GM10847 (cell line): ENCODE results near the gene TLE2.

Experiments
- POLR2A ChIP-seq: IDR thresholded peaks from 2 replicates; pipeline ENCODE4 v1.6.1; 2011; ENCODE audit not compliant: insufficient read length; ENCODE audit errors: extremely low read depth

TLE2 gene

DNA sequence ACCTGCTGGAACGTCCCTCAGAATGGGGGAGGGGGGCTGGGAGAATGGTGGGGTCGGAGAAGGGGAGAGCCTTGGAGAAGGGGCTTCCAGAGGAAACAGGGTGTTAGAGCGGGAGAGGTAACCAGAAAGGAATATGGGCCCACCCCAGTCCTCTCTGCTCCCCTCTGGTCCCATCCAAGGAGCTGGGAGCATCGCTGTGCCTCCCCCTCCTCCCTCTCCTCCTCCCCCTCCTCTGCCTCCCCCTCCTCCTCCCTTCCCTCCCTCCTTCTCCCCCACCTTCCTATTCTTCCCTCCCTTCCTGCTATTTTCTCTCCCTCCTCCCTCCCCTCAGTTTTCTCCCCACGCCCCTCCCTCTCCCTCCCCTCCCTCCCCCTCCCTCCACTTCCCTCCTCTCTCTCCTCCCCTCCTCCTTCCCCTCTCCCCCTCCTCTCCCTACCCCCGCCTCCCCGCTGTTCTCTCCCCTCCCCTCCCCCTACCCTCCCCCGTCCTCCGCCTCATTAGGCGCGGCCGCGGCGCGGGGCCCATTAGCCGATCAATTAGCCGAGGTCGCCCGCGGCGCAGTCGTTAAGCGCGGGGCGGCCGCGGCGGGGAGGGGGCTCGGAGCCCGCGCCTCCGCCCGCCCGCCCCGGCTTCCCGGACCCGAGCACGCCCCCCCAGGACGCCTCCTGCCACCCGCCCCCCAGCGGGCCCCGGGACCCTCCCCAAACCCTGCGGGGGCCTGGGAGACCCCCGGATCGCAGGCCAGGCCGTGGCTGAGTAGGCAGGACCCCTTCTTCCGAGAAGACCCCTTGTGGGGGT is 17.8 kb upstream of the TLE2 start:
- no peak for TF ChIP-seq POLR2A

DNA sequence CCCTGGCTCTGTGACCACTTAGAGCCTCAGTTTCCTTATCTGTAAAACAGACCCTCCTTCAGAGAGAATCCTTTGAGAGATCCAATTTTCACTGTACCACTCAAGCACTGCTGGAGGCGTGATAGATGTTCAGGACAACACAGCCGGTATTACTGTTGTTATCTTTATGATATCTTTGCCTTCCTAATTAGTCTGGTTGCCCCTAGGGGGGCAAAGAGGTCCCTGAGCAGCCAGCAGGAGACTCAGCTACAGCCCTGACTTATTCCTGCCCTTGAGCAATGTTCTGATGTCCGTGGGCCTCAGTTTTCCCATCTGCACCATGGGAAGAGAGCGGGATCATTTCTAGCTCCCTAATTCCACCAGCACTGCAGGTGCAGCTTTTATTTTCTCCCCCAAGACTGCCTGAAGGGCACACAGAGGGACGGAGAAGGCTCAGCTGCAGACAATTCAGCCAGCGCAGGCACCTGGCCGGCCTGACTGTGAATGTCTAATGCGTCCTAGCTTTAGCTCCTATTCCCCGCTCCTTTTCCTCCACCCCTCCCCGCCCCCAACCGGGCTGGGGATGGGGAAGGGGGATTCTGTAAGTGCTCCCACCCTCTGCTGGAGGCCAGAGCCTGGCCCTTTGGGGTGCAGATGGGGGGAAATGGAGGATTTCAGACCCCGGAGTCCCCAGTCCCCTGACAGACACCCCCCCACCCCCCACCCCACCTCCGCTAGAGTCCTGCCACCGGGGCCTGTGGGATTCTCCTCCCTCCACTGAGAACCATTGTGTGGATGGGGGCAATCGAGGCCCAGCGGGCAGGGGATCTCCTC is 17.0 kb upstream of the TLE2 start:
- TF ChIP-seq POLR2A: no peak

DNA sequence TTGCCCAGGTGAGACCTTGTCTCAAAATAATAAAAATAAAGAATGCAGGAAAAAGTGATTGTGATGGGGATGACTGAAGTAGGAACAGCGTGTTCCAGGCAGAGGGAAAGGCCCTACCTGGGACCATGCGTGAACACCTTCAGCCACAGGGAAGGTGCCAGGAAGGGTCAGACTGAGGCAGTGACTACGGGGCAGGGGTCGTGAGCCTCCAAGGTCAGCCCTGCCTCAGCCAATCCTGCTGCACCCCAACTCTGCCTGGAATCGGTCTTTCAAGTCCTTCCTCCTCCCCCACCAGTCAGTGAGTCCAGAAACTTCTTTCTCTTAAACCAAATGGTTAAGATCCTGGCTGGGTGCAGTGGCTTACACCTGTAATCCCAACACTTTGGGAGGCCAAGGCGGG is 16.1 kb upstream of the TLE2 start:
- TF ChIP-seq POLR2A: no peak

DNA sequence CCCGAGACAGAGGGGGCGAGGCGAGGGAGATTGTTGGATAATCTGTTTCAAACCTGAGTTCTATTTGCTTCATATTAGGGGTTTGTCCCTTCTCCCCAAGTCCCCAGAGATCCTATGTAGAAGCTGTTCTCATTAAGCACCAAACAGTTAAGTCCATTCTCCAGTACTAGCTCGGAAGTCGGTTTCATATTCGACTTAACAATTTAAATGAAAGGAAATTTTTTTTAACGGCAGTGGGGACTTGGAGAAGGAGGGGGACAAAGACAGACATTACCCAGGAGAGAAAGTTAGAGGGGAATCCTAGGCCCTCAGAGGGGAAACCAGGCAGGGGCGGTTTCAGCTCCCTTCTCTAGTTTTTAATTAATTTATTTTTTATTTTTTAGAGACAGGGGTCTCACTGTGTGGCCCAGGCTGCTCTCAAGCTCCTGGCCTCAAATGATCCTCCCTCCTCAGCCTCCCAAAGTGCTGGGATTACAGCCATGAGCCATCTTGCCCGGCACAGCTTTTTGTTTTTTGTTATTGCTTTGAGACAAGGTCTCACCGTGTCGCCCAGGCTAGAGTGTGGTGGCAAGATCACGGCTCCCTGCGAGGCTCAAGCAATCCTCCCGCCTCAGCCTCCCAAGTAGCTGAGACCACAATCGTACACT is 13.7 kb upstream of the TLE2 start:
- TF ChIP-seq POLR2A: no peak

GRCh38 chr19:3041761-3042620 is 12.9 kb upstream of the TLE2 start:
- no peak for TF ChIP-seq POLR2A

GRCh38 chr19:3041327-3041726 is 12.2 kb upstream of the TLE2 start:
- TF ChIP-seq POLR2A: no peak

DNA sequence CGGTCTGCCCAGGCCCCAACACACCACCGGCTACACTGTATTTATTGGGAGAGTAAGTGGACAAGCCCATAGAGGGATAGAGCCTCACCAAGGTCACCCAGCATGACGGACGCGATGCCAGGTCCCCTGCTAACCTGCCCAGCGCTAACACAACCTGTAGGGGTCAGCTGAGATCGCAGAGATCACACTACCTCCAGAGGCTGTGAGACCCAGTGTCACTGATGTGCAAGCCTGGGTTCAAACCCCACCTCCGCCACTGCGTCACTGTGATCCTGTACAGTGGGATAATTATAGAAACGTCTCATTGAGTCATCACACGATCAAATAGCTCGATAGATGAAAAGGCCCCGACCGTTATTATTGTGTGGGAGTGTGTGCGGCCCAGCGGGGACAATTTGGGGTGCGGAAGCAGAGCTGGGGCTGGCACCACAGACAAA is 10.6 kb upstream of the TLE2 start:
- no peak for TF ChIP-seq POLR2A

GRCh38 chr19:3039125-3039524 is 10.0 kb upstream of the TLE2 start:
- no peak for TF ChIP-seq POLR2A

DNA sequence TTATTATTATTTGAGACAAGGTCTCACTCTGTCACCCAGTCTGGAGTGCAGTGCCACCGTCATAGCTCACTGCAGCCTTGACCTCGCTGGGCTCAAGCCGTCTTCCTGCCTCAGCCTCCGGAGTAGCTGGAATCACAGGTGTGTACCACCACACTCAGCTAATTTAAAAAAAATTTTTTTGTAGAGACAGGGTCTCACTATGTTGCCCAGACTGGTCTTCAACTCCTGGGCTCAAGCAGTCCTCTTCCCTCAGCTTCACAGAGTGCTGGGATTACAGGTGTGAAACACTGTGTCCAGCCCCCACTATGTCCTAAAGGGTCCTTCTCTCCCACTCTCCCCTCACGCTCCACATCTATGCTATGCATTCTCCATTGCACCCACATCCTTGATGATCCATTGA is 9.1 kb upstream of the TLE2 start:
- TF ChIP-seq POLR2A: no peak

GRCh38 chr19:3036119-3036976 is 7.3 kb upstream of the TLE2 start:
- TF ChIP-seq POLR2A: no peak

DNA sequence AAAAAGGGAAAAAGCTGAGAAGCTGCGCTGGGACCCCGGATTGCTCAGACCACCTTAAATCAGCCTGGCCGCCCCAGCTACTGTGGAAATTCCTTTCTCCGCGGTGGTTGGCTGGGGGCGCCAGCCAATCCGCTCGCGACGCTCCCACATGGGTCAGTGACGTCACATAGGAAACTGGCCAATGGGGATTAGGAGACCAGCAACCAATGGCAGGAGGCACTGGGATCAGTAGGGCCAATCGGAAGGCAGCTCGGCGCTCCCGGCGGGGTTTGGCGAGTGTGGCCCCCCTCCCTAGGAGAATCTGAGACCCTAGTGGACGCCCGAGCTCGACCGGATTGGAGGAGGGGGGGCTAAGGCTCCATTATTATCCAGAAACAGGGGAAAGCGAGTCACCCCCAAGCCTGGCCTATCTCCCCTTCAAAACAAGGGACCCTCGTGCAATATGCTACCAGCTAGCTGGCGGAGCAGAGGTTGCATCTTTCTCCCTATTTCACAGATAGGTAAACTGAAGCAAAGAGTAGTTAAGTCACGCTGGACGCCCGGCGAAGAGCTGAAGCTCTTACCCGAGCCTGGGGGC is 6.5 kb upstream of the TLE2 start:
- peak; percentile 63 for TF ChIP-seq POLR2A

- no peak for TF ChIP-seq POLR2A
These were observed 5.8 kb upstream of the TLE2 start for GRCh38 chr19:3034656-3035541.

DNA sequence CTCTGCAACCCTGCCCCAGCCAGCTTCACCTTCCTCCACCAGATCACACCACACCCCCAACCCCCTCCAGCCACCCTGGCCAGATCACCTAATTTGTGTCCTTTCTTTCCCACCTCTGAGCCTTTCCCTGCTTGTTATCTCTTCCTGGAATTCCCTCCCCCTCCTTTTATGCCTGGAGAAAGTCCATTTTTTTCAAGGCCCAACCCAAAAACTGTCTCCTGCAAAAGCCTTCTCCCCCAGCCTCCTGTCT is 5.3 kb upstream of the TLE2 start:
- TF ChIP-seq POLR2A: no peak
